ENCODE measurements around the gene ASB2.

The ASB2 gene

GRCh38 chr14:93970965-93971634 is 5.3 kb downstream of the ASB2 start:
- TF ChIP-seq CTCF (conservative IDR thresholded peaks at IDR 0.05; ENCODE audit: control insufficient read depth, insufficient read depth, low read depth, low read length): no peak
- H3K4me3 ChIP-seq (ENCODE audit: control insufficient read depth, low read depth, low read length): no peak overlapping the region
- no peak for DNase-seq (ENCODE audit: low read depth)

GRCh38 chr14:93970585-93970964 is 5.8 kb downstream of the ASB2 start:
- no peak overlapping the region for H3K4me3 ChIP-seq (ENCODE audit: control insufficient read depth, low read depth, low read length)
- no peak for DNase-seq (ENCODE audit: low read depth)
- peak; percentile 28 for TF ChIP-seq CTCF (conservative IDR thresholded peaks at IDR 0.05; ENCODE audit: control insufficient read depth, insufficient read depth, low read depth, low read length)

DNA sequence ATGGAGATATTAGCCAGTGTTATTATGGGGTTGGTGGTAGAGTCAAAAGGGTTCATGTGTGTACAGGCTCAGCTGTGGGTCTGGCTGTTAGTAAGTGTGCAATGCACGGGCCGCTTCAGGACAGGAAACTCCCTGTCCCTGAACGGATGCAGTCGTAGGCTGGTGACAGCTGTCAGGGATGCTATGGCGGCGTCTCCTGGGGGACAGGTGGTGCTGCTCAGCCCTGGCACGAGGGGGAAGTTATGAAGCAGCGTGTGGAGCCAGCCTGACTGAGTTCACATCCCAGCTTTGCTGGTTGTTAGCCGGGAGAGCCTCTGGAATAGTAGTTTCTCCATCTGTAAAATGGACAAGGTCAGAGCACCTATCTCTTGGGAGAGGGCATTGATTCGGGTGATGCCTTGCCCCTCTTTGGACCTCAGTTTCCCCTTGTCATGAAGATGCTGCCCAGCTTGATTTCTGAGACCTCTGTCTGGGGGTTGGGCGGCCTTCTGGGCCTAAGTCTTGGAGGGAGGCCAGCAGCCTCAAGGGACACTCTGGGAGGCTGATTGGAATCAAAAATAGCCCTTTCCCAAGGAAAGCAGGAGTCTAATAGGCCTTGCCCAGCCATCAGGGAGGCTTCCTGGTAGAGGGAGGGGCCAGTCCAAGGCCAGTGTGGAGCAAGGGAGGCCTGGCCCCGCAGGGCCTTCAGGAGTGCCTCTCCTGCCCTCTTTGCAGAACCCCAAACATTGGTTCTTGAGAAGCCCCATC is 7.1 kb downstream of the ASB2 start:
- peak; percentile 4 for DNase-seq (ENCODE audit: low read depth)
- no peak overlapping the region for H3K4me3 ChIP-seq (ENCODE audit: control insufficient read depth, low read depth, low read length)
- TF ChIP-seq CTCF (conservative IDR thresholded peaks at IDR 0.05; ENCODE audit: control insufficient read depth, insufficient read depth, low read depth, low read length): no peak

- no peak for TF ChIP-seq CTCF (conservative IDR thresholded peaks at IDR 0.05; ENCODE audit: control insufficient read depth, insufficient read depth, low read depth, low read length)
- no peak overlapping the region for H3K4me3 ChIP-seq (ENCODE audit: control insufficient read depth, low read depth, low read length)
- no peak for DNase-seq (ENCODE audit: low read depth)
Measured at GRCh38 chr14:93967637-93968250, 8.6 kb downstream of the ASB2 start.

DNA sequence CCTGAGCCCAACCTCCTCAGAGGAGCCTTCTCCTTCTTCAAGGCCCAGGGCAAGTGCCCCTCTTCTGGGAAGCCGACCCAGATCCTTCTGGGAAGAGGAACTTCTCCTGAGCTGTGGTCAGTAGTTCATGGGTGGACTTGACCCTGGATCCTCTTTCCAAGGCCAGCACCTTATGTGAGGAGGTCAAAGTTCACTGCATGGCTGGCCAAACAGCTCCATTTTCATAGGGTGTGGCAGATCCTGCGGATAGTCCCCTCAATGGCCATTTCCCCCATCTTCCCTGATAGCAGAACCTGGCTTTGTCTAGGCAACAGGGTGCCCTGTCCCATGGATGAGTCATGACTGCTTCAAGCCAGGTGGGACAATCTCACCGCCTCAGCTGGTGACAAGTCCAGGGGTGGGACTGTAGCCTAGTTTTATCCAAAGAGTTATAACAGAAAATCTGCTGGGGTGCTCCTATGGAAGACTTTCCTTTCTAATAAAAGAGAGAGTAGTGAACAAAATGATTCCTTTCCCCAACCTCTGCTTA is 10.4 kb downstream of the ASB2 start:
- DNase-seq (ENCODE audit: low read depth): no peak
- no peak overlapping the region for H3K4me3 ChIP-seq (ENCODE audit: control insufficient read depth, low read depth, low read length)
- TF ChIP-seq CTCF (conservative IDR thresholded peaks at IDR 0.05; ENCODE audit: control insufficient read depth, insufficient read depth, low read depth, low read length): no peak

DNA sequence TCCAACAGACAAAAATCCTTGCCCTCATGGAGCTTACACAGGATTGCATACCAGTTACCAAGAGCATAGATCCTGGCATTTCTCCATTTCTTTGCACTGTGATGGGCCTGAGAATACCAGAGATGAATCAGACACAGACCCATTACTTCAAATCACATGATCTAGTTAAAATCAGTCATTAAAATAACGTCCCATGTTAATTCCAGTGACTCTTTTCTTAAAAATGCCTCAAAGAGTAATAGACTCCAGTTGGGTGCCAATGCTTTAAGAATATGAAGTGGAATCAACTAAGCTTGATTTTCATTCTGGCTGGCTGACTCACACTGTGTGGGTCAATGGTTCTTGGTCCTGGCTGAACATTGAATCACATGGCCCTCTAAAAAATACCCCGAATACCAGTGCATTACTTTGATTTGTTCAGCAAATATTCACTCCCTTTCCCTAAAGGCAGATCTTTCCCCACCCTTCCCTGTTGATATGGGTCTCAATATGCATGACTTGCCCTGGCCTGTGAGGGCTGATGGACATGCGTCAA is 11.0 kb downstream of the ASB2 start:
- no peak overlapping the region for H3K4me3 ChIP-seq (ENCODE audit: control insufficient read depth, low read depth, low read length)
- peak; percentile 93 for DNase-seq (ENCODE audit: low read depth)
- TF ChIP-seq CTCF (conservative IDR thresholded peaks at IDR 0.05; ENCODE audit: control insufficient read depth, insufficient read depth, low read depth, low read length): no peak

All from fibroblast of mammary gland (primary cell).